ENCODE data around the gene NECTIN3.

Gene NECTIN3

GRCh38 chr3:111087924-111088469 lies 16.4 kb downstream of the NECTIN3 start:
- DNase-seq = no peak

GRCh38 chr3:111096487-111097209 lies 25.0 kb downstream of the NECTIN3 start:
- DNase-seq = no peak

GRCh38 chr3:111103807-111104206 lies 32.2 kb downstream of the NECTIN3 start:
- no peak for DNase-seq

- DNase-seq = no peak
Observed at GRCh38 chr3:111106993-111107661, 35.5 kb downstream of the NECTIN3 start.

GRCh38 chr3:111107662-111108035 lies 36.0 kb downstream of the NECTIN3 start:
- no peak for DNase-seq

- no peak for DNase-seq
Observed at GRCh38 chr3:111112913-111113312, 41.3 kb downstream of the NECTIN3 start.

- DNase-seq = no peak
Observed at GRCh38 chr3:111128884-111129283, 57.3 kb downstream of the NECTIN3 start.

GRCh38 chr3:111130827-111131226 lies 59.2 kb downstream of the NECTIN3 start:
- no peak for DNase-seq

- DNase-seq = no peak
Observed at GRCh38 chr3:111134302-111134701, 62.7 kb downstream of the NECTIN3 start.

- no peak for DNase-seq
Observed at GRCh38 chr3:111151438-111151837, 79.8 kb downstream of the NECTIN3 start.

GRCh38 chr3:111152496-111152895 lies 80.9 kb downstream of the NECTIN3 start:
- no peak for DNase-seq

GRCh38 chr3:111156517-111156916 lies 84.9 kb downstream of the NECTIN3 start:
- DNase-seq = no peak

GRCh38 chr3:111159391-111159790 lies 87.8 kb downstream of the NECTIN3 start:
- DNase-seq = no peak

GRCh38 chr3:111164621-111165020 lies 93.0 kb downstream of the NECTIN3 start:
- no peak for DNase-seq

GRCh38 chr3:111165411-111165810 lies 93.8 kb downstream of the NECTIN3 start:
- DNase-seq = no peak

GRCh38 chr3:111173328-111173900 lies 101.8 kb downstream of the NECTIN3 start:
- no peak for DNase-seq

GRCh38 chr3:111173906-111174305 lies 102.3 kb downstream of the NECTIN3 start:
- DNase-seq = no peak

GRCh38 chr3:111190518-111190917 lies 118.9 kb downstream of the NECTIN3 start:
- DNase-seq = no peak

- DNase-seq = no peak
Observed at GRCh38 chr3:111193472-111193871, 121.9 kb downstream of the NECTIN3 start.

- no peak for DNase-seq
Observed at GRCh38 chr3:111194048-111194447, 122.4 kb downstream of the NECTIN3 start.

GRCh38 chr3:111197485-111197884 lies 125.9 kb downstream of the NECTIN3 start:
- no peak for DNase-seq

GRCh38 chr3:111200027-111200426 lies 128.4 kb downstream of the NECTIN3 start:
- DNase-seq = no peak

- DNase-seq = no peak
Observed at GRCh38 chr3:111210003-111210711, 138.5 kb downstream of the NECTIN3 start.
